ENCODE data around the gene SLC4A1AP. TPM values are rescaled to one million over a fixed set of nuclear protein-coding genes. Genes with fewer than 3 reads are reported as not detected.
A peak's percentile ranks its signal among the peaks of the same experiment; 100 is the strongest.

Gene SLC4A1AP
- total and polyA plus RNA-seq, 9 of the 15 experiments (the other 6 are each of a cell fraction or from before 2014, with no cell fraction given) = 8.1 to 40.5 (median 35.3) TPM

DNA sequence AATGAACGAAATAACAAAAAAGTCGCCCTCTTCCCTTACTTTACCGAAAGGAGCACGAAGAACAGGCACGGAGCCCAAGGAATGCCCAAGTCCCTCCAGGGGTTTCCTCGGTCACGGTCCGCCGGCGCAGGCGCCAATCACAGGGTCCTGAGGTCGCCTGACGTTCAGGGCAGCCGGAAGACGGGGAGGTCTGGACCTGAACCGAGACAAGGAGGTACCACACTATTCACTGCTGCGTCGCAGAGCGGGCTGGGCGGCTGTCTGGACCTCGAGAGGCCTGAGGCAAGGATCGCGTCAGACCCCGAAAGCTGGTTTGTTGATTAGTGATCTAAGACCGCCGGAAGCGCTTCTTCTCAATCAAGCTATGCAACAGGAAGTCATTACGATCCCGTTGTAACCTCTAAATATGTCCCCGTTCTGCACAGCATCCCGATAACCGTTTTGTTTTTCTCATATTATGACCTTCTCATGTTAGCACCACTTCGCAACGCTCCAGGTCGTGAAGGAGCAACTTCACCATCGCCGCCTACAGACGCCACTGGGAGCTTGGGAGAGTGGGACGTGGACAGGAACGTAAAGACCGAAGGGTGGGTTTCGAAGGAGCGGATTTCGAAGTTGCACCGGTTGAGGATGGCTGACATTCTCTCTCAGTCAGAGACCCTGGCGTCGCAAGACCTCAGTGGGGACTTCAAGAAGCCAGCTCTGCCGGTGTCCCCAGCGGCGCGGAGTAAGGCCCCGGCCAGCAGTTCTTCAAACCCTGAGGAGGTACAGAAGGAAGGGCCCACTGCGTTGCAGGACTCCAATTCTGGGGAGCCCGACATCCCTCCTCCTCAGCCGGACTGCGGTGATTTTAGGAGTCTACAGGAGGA lies at the start of gene SLC4A1AP, which contains the start of gene SUPT7L (continued):
- TF ChIP-seq KLF10 (CRISPR knock-in tag; IDR thresholded peaks at IDR 0.05) (0 out of 2 replicates have a peak, but pooled peaks have one; percentile 69), ARID2 (IDR thresholded peaks at IDR 0.05) (0 out of 2 replicates have a peak, but pooled peaks have one; percentile 57), RFX7 (CRISPR knock-in tag; IDR thresholded peaks at IDR 0.05) (no peak), ZBTB1 (CRISPR knock-in tag; IDR thresholded peaks at IDR 0.05; ENCODE audit: borderline replicate concordance, low read depth) (peak; percentile 33; the same call in 1 of the 2 replicates), DNMT1 (IDR thresholded peaks at IDR 0.05) (peak; percentile 96), POLR2AphosphoS5 (IDR thresholded peaks at IDR 0.05; ENCODE audit: control insufficient read depth, insufficient read depth, low read depth, low read length) (peak; percentile 64; the same call in 1 of the 2 replicates), ZNF23 (CRISPR knock-in tag; IDR thresholded peaks at IDR 0.05) (no peak), CXXC5 (CRISPR knock-in tag; IDR thresholded peaks at IDR 0.05) (peak; percentile 75), ZNF239 (CRISPR knock-in tag; IDR thresholded peaks at IDR 0.05) (no peak), SNIP1 (IDR thresholded peaks at IDR 0.05; ENCODE audit: low read depth) (peak; percentile 67; the same call in 1 of the 2 replicates), RAD51 (IDR thresholded peaks at IDR 0.05; ENCODE audit: borderline replicate concordance, low read depth) (peak; percentile 53; the same call in 1 of the 2 replicates), ZNF668 (CRISPR knock-in tag; IDR thresholded peaks at IDR 0.05) (no peak), ELF2 (CRISPR knock-in tag; IDR thresholded peaks at IDR 0.05) (peak; percentile 78), CBX3 (IDR thresholded peaks at IDR 0.05; ENCODE audit: borderline replicate concordance in 1 of 2, low read length in 2 of 2) (peak in 1 of 2 experiments; percentile 90; a peak in 2 of 3 replicates), MYC (IDR thresholded peaks at IDR 0.05; ENCODE audit: low read depth, low read length) (no peak; the same call in 1 of the 2 replicates), MYC (CRISPR knock-in tag; IDR thresholded peaks at IDR 0.05; ENCODE audit: borderline replicate concordance, low read depth) (peak; percentile 57; the same call in 1 of the 2 replicates), MTA1 (IDR thresholded peaks at IDR 0.05; ENCODE audit: borderline replicate concordance) (peak; percentile 85; the same call in 1 of the 2 replicates), ZNF584 (CRISPR knock-in tag; IDR thresholded peaks at IDR 0.05; ENCODE audit: low read depth) (no peak)
- TF ChIP-seq, protein P1, sequence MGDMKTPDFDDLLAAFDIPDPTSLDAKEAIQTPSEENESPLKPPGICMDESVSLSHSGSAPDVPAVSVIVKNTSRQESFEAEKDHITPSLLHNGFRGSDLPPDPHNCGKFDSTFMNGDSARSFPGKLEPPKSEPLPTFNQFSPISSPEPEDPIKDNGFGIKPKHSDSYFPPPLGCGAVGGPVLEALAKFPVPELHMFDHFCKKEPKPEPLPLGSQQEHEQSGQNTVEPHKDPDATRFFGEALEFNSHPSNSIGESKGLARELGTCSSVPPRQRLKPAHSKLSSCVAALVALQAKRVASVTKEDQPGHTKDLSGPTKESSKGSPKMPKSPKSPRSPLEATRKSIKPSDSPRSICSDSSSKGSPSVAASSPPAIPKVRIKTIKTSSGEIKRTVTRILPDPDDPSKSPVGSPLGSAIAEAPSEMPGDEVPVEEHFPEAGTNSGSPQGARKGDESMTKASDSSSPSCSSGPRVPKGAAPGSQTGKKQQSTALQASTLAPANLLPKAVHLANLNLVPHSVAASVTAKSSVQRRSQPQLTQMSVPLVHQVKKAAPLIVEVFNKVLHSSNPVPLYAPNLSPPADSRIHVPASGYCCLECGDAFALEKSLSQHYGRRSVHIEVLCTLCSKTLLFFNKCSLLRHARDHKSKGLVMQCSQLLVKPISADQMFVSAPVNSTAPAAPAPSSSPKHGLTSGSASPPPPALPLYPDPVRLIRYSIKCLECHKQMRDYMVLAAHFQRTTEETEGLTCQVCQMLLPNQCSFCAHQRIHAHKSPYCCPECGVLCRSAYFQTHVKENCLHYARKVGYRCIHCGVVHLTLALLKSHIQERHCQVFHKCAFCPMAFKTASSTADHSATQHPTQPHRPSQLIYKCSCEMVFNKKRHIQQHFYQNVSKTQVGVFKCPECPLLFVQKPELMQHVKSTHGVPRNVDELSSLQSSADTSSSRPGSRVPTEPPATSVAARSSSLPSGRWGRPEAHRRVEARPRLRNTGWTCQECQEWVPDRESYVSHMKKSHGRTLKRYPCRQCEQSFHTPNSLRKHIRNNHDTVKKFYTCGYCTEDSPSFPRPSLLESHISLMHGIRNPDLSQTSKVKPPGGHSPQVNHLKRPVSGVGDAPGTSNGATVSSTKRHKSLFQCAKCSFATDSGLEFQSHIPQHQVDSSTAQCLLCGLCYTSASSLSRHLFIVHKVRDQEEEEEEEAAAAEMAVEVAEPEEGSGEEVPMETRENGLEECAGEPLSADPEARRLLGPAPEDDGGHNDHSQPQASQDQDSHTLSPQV (IDR thresholded peaks at IDR 0.05) = 0 out of 2 replicates have a peak, but pooled peaks have one; percentile 42
- TF ChIP-seq, protein P2, sequence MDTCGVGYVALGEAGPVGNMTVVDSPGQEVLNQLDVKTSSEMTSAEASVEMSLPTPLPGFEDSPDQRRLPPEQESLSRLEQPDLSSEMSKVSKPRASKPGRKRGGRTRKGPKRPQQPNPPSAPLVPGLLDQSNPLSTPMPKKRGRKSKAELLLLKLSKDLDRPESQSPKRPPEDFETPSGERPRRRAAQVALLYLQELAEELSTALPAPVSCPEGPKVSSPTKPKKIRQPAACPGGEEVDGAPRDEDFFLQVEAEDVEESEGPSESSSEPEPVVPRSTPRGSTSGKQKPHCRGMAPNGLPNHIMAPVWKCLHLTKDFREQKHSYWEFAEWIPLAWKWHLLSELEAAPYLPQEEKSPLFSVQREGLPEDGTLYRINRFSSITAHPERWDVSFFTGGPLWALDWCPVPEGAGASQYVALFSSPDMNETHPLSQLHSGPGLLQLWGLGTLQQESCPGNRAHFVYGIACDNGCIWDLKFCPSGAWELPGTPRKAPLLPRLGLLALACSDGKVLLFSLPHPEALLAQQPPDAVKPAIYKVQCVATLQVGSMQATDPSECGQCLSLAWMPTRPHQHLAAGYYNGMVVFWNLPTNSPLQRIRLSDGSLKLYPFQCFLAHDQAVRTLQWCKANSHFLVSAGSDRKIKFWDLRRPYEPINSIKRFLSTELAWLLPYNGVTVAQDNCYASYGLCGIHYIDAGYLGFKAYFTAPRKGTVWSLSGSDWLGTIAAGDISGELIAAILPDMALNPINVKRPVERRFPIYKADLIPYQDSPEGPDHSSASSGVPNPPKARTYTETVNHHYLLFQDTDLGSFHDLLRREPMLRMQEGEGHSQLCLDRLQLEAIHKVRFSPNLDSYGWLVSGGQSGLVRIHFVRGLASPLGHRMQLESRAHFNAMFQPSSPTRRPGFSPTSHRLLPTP (IDR thresholded peaks at IDR 0.05; ENCODE audit: borderline replicate concordance, extremely low read depth, insufficient read length) = no peak
